Breast epithelium (tissue), 3 donors: ENCODE measurements around the gene RTN1.

Experiments used
- CTCF ChIP-seq, 3 donors: fragments of 450-650 bp; IDR thresholded peaks; one replicate each; pipeline ENCODE4 v1.5.1; 2016 to 2017; ENCODE audit warnings: antibody characterized with exemption in 3 of 3, mild to moderate bottlenecking in 3 of 3, moderate library complexity in 3 of 3
- POLR2A ChIP-seq: fragments of 450-650 bp; IDR thresholded peaks from one replicate; pipeline ENCODE4 v1.6.1; 2016; ENCODE audit warnings: antibody characterized with exemption, mild to moderate bottlenecking, moderate library complexity

- TF ChIP-seq CTCF (IDR thresholded peaks at IDR 0.05) = no peak
- TF ChIP-seq POLR2A = no peak
These were observed 239.3 kb downstream of the RTN1 start for GRCh38 chr14:59631237-59631636.
